DMS53 treated with DMSO at 0.1 percent for 48 hours (cell line): ENCODE measurements around the gene TLE1.
"Not testable (repeated sequence)": the region's sequence is repeated elsewhere in the genome, so short reads cannot be mapped to it uniquely, and the experiment has no call there.

Experiments
- DNase-seq: peaks from one replicate; lab custom pipeline; 2025; ENCODE audit not compliant: unreplicated experiment; lab: John Stamatoyannopoulos, UW

TLE1 gene

GRCh38 chr9:81689343-81690175, at the start of gene TLE1:
Gene TLE1, minus strand, starts transcription at chr9:81689547. Its CDS starts 1,307 bp downstream, at chr9:81688240.
- DNase-seq = peak; percentile 91

GRCh38 chr9:81737871-81738507, 48.6 kb upstream of the TLE1 start:
- DNase-seq = peak; percentile 67

- not testable (repeated sequence) for DNase-seq
Measured at GRCh38 chr9:81730498-81730897, 41.2 kb upstream of the TLE1 start.

GRCh38 chr9:81729135-81729534, 39.8 kb upstream of the TLE1 start:
- DNase-seq = no peak

GRCh38 chr9:81724242-81724889, 35.0 kb upstream of the TLE1 start:
- DNase-seq = no peak

- no peak for DNase-seq
Measured at GRCh38 chr9:81722277-81722676, 32.9 kb upstream of the TLE1 start.

- DNase-seq = no peak
Measured at GRCh38 chr9:81720450-81721086, 31.2 kb upstream of the TLE1 start.

- no peak for DNase-seq
Measured at GRCh38 chr9:81719972-81720371, 30.6 kb upstream of the TLE1 start.

- DNase-seq = no peak
Measured at GRCh38 chr9:81718244-81718643, 28.9 kb upstream of the TLE1 start.

- DNase-seq = no peak
Measured at GRCh38 chr9:81717747-81718077, 28.4 kb upstream of the TLE1 start.

- DNase-seq = no peak
Measured at GRCh38 chr9:81717061-81717746, 27.9 kb upstream of the TLE1 start.

GRCh38 chr9:81716409-81716808, 27.1 kb upstream of the TLE1 start:
- no peak for DNase-seq

GRCh38 chr9:81705578-81705977, 16.2 kb upstream of the TLE1 start:
- DNase-seq = no peak

GRCh38 chr9:81694541-81694940, 5.2 kb upstream of the TLE1 start:
- no peak for DNase-seq

- no peak for DNase-seq
Measured at GRCh38 chr9:81693671-81694378, 4.5 kb upstream of the TLE1 start.

GRCh38 chr9:81690251-81690851, 1.0 kb upstream of the TLE1 start:
- peak; percentile 56 for DNase-seq

GRCh38 chr9:81689093-81689342, 329 bp downstream of the TLE1 start:
- not testable (repeated sequence) for DNase-seq

- DNase-seq = not testable (repeated sequence)
Measured at GRCh38 chr9:81688262-81689092, 870 bp downstream of the TLE1 start.

- DNase-seq = no peak
Measured at GRCh38 chr9:81687521-81688261, 1.7 kb downstream of the TLE1 start.
